GM12892 (cell line): ENCODE measurements around the gene LRP10.
A peak's percentile ranks its signal among the peaks of the same experiment; 100 is the strongest.
"Not testable (repeated sequence)": the region's sequence is repeated elsewhere in the genome, so short reads cannot be mapped to it uniquely, and the experiment has no call there.

Experiments
- DNase-seq: peaks from one replicate; pipeline ENCODE4 v3.0.0; 2011; ENCODE audit not compliant: insufficient read length
- FAIRE-seq: peaks from 2 replicates; lab custom pipeline; 2011; peaks lifted over from hg19 to GRCh38; lab: Jason Lieb, UNC
- POLR2A ChIP-seq: IDR thresholded peaks from 2 replicates; pipeline ENCODE4 v1.6.1; 2011; ENCODE audit warnings: low read depth, low read length, control low read depth
- POLR2AphosphoS5 ChIP-seq: IDR thresholded peaks from 2 replicates; pipeline ENCODE4 v1.6.1; 2011; ENCODE audit warnings: low read depth, low read length, control low read depth
- TAF1 ChIP-seq: IDR thresholded peaks from 2 replicates; pipeline ENCODE4 v1.6.1; 2011; ENCODE audit warnings: low read depth, mild to moderate bottlenecking, control low read depth, low read length, borderline replicate concordance

The LRP10 gene

DNA sequence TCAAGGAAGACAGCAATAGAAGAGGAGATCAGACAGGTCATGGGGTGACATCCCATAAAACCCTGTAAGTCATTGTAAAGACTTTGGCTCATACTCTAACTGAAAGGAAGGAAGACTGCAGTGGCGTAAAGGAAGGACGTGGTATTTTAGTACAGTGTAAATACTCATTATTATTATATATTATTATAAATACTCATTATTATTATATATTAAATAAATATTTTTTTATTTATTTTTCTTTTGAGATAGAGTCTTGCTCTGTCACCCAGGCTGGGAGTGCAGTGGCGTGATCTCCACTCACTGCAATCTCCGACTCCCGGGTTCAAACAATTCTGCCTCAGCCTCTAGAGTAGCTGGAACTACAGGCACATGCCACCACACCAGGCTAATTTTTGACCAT, 15.1 kb upstream of the LRP10 start:
- FAIRE-seq: no peak
- TF ChIP-seq TAF1: no peak
- no peak for DNase-seq

DNA sequence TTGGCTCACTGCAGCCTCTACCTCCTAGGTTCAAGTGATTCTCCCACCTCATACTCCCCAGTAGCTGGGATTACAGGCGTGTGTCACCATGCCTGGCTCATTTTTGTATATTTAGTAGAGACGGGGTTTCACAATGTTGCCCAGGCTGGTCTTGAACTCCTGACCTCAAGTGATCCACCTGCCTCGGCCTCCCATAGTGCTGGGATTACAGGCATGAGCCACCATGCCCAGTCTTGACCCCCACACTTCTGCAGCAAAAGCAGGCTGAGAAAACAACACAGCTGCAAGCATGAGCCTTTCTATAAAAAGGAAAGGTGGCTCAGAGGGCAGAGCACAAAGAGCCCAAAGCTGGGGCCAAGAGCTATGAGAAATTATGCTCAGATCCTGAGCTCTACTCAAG, 11.2 kb upstream of the LRP10 start:
- DNase-seq, FAIRE-seq: not testable (repeated sequence)

DNA sequence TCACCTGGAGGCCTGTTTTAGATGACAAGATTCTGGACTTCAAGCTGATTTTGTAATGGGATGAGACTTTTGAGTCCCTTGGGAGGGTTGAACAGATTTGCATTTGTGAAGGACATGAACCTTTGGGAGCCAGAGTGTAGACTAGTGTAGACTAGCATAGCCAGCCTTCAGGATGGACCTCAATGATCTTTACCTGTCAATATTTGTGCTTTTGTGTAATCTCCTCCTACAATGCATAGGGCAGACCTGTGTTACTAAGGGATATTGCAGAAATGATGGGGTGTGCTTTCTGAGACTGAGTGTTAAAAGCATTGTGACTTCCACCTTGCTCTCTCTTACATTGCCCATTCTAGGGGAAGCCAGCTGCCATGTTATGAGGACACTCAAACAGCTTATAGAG, 9.9 kb upstream of the LRP10 start:
- FAIRE-seq (no peak), DNase-seq (no peak)
- TF ChIP-seq POLR2AphosphoS5 (no peak), POLR2A (no peak), TAF1 (no peak)

DNA sequence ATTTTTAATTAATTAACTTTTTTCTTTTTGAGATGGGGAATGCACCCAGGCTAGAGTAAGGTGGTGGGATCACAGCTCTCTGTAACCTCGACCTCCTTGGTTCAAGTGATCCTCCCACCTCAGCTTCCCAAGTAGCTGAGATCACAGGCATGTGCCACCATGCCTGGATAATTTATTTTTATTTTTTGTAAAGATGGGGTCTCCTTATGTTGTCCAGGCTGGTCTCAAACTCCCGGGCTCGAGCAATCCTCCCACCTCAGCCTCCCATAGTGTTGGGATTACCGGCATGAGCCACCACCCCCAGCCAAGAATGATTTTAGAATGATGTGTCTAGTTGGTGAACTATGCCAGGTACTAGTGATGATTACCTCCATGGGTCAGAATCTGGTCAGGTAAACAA, 6.6 kb upstream of the LRP10 start:
- TF ChIP-seq POLR2AphosphoS5 (no peak), TAF1 (no peak), POLR2A (no peak)
- no peak for DNase-seq
- FAIRE-seq: no peak

DNA sequence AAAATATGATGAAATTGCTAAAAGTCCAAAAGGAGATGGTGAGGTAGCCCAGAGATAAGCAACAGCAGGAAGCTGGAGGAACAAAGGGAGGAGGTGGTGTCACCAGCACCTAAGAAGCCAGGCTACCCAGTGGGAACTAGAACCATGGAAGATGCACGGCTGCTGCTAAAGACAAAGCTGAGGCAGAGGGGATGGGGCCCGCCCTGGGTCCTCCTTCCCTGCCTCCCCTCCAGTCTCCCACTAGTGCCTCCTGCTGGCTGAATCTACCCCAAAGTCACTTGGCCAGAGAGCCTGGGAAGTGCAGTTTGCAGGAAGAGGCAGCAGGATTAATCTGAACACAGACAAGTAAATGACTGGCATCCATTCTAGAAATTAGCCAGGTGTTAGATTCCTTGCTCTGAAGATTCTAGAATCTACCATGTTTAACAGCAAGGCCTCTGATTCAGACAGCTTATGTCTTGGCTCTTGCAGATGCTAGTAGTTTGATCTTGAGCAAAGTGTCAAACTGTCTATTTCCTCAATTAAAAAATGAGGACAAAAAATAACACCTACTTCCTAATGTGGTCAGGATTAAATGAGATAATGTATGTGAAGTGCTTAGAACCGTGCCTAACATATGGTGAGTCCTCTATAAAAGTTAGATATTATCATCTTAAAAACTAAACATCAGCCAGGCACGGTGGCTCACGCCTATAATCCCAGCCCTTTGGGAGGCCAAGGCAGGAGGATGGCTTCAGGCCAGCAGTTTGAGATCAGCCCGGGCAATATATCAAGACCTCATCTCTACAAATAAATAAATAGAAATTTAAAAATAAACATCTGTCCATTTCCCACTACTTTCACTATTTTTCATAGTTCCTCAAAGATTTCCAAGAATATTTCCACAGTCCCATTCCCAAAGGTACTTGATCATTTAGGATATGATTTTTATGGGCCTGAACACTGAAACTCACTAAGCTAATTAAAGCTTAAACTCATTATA, 5.8 kb upstream of the LRP10 start:
- FAIRE-seq: no peak

DNA sequence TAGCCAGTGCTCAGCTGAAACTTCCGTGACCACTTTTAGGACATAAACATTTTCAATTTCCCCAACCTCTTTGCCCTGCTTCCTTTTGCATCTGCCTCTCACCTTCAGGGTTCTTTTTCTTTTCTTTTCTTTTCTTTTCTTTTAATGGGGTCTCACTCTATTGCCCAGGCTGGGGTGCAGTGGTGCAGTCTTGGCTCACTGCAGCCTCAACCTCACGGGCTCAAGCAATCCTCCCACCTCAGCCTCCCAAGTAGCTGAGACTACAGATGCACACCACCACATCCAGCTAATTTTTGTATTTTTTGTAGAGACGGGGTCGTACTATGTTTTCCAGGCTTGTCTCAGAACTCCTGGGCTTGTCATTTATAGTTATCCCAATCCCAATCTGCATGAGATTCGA, 4.7 kb upstream of the LRP10 start:
- TF ChIP-seq POLR2AphosphoS5: no peak
- no peak for TF ChIP-seq TAF1
- TF ChIP-seq POLR2A: no peak
- FAIRE-seq (no peak), DNase-seq (no peak)

More for the DNA sequence above, 5.8 kb upstream of the LRP10 start:
- peak; percentile 20 for DNase-seq
- TF ChIP-seq TAF1 (no peak), POLR2AphosphoS5 (no peak), POLR2A (no peak)

DNA sequence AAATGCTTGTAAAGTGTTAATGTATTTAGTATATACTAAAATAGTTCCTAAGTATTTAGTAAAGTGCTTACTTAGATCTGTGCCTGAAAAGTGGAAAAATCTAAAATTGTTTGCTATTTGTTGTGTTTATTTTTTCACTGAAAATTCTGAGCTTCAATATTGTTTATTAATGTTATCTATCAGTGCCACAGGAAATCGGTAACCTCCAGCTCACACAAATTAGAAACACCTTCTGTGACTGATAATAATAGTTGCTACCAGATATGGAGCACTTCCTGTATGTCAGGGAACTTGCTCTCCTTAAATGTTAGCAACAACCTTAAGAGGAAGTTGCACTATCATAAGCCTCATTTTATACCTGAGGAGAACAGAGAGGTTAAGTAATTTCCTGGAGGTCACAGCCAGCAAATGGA, 723 bp upstream of the LRP10 start:
- FAIRE-seq (peak; percentile 24), DNase-seq (no peak)
- TF ChIP-seq TAF1 (no peak), POLR2AphosphoS5 (no peak), POLR2A (no peak)

DNA sequence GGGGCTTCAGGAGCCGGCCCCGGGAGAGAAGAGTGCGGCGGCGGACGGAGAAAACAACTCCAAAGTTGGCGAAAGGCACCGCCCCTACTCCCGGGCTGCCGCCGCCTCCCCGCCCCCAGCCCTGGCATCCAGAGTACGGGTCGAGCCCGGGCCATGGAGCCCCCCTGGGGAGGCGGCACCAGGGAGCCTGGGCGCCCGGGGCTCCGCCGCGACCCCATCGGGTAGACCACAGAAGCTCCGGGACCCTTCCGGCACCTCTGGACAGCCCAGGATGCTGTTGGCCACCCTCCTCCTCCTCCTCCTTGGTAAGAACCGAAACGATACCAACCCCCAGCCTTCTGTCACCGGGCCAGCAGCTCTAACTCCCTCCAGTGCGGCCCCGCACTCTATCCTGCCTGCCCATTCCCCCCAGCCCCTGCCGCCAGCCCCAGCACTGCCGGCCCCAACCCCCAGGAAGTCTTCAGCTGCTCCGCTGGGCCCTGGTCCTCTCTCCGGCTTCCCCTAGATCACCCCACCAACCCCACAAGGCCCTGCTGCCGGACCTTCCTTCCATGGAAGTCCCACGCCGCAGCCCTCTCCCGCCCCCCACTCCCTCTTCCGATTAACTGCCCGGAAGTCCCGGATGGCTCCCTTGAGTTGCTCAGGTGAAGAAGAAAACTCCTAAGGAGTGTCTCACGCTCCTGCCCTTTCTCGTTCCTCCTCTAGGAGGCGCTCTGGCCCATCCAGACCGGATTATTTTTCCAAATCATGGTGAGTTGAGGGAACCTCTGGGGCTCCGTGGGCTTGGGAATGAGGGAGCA, 693 bp downstream of the LRP10 start:
- no peak for TF ChIP-seq POLR2AphosphoS5
- TF ChIP-seq TAF1: no peak
- TF ChIP-seq POLR2A: no peak
- no peak for FAIRE-seq

DNA sequence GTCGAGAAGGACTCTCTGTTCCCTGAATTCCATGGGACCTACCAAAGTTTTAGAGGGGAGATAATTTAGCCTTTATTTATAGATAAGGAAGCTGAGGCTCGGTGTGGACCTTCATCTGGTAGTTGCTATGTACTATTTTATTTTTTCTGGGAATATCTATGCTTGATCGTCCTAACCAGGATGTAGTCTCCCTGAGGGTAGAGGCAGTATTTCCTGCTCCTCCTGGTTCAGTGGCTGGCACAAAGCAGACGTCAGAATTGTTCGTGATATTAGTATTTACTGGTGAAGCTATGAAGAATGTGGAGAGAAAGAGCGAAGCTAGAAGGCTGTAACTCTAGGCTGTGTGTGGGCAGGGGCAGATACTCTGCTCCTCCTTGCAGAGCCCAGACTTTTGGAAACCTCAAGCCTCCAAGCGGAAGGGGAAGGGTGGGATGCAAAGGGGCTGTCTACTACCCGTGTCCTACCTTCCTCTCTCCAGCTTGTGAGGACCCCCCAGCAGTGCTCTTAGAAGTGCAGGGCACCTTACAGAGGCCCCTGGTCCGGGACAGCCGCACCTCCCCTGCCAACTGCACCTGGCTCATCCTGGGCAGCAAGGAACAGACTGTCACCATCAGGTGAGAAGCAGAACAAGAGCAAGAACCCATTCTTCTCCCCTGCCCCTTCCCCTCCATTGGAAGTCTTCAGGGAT, 1.4 kb downstream of the LRP10 start:
- DNase-seq (no peak), FAIRE-seq (no peak)
- no peak for TF ChIP-seq POLR2AphosphoS5
- TF ChIP-seq TAF1: no peak
- no peak for TF ChIP-seq POLR2A

More for the DNA sequence above, 693 bp downstream of the LRP10 start:
- no peak for DNase-seq

DNA sequence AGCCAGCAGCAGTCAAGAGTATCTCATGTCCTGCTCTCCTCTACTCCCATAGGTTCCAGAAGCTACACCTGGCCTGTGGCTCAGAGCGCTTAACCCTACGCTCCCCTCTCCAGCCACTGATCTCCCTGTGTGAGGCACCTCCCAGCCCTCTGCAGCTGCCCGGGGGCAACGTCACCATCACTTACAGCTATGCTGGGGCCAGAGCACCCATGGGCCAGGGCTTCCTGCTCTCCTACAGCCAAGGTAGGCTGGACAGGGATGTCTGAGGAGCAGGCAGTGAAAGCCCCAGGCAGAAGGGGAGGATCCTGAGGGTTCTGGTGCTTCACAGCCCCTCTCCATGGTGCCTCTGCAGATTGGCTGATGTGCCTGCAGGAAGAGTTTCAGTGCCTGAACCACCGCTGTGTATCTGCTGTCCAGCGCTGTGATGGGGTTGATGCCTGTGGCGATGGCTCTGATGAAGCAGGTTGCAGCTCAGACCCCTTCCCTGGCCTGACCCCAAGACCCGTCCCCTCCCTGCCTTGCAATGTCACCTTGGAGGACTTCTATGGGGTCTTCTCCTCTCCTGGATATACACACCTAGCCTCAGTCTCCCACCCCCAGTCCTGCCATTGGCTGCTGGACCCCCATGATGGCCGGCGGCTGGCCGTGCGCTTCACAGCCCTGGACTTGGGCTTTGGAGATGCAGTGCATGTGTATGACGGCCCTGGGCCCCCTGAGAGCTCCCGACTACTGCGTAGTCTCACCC, 3.6 kb downstream of the LRP10 start:
- TF ChIP-seq POLR2AphosphoS5 (no peak), TAF1 (no peak), POLR2A (no peak)
- FAIRE-seq: no peak
- DNase-seq: no peak
